HCT116 (cell line): ENCODE measurements around the gene OBP2B. TPM values are rescaled to one million over a fixed set of nuclear protein-coding genes. Genes with fewer than 3 reads are reported as not detected.

ENCODE experiments used
- ATAC-seq: fragments of 200-7000 bp; cut with Tn5 transposase; 2 replicates; pipeline ENCODE4 v1.9.1; 2020; ENCODE audit warnings: mild to moderate bottlenecking, moderate library complexity
- BruUV-seq: library from RNA; stranded (reverse); fragments of 400-500 nt; replicated peaks from 2 replicates; lab custom pipeline; 2021; lab: Mats Ljungman, UMichigan
- CTCF ChIA-PET: fragments of 300-600 bp; sonication (Branson Sonifier 250); formaldehyde crosslinking; loops from one replicate; lab custom pipeline; 2021; ENCODE audit warnings: antibody characterized with exemption; lab: Charles Lee
- POLR2A ChIA-PET: fragments of 300-600, 350-600 bp; sonication (Branson Sonifier 250); formaldehyde crosslinking; loops from one replicate; lab custom pipeline; 2021; ENCODE audit warnings: antibody characterized with exemption; lab: Charles Lee
- RAD21 ChIA-PET, 2 experiments: fragments of 300-600 bp; sonication (Branson Sonifier 250); formaldehyde crosslinking; loops; one replicate each; lab custom pipeline; 2023; ENCODE audit warnings: low total read pairs in 2 of 2; ENCODE audit not compliant: uncharacterized antibody in 2 of 2, unreplicated experiment in 2 of 2, low non-redundant PET in 1 of 2; lab: Charles Lee
- DNase-seq: peaks from one replicate; pipeline ENCODE4 v3.0.0-alpha.2; 2010; ENCODE audit warnings: low read depth, low spot score
- H2AFZ ChIP-seq: fragments of 200-600 bp; shearing (Covaris generic), sonication (generic); 2 replicates; pipeline ENCODE4 v1.6.1; 2017; ENCODE audit warnings: low read depth, mixed run types, mixed read lengths, antibody characterized with exemption, low read length; ENCODE audit not compliant: poor library complexity, severe bottlenecking
- H3K27ac ChIP-seq: 2 replicates; pipeline ENCODE4 v1.5.1; 2012; ENCODE audit warnings: low read depth, low read length
- H3K27me3 ChIP-seq: fragments of 200-600 bp; sonication (generic); 2 replicates; pipeline ENCODE4 v1.6.1; 2016; ENCODE audit warnings: mixed run types, low read length, mixed read lengths; ENCODE audit not compliant: insufficient read depth
- H3K36me3 ChIP-seq, 2 experiments: fragments of 200-500 bp in 1 of 2; fragments of 200-600 bp in 1 of 2; sonication (Bioruptor generic) in 1 of 2; sonication (generic) in 1 of 2; 2 replicates each; pipeline versions ENCODE4 v1.5.1 to v1.6.1; 2014 to 2016; ENCODE audit warnings: low read length in 2 of 2, inconsistent platforms in 1 of 2, mixed read lengths in 1 of 2, mixed run types in 1 of 2; ENCODE audit not compliant: insufficient read depth in 2 of 2, control insufficient read depth in 1 of 2
- H3K4me1 ChIP-seq, 2 experiments: fragments of 200-600 bp in 1 of 2; sonication (generic) in 1 of 2; 2 replicates each; pipeline versions ENCODE4 v1.5.1 to v1.6.1; 2012 to 2017; ENCODE audit warnings: low read length in 2 of 2, inconsistent platforms in 1 of 2, mild to moderate bottlenecking in 1 of 2, mixed read lengths in 1 of 2, mixed run types in 1 of 2, moderate library complexity in 1 of 2; ENCODE audit not compliant: insufficient read depth in 2 of 2, control insufficient read depth in 1 of 2
- H3K4me2 ChIP-seq: fragments of 200-600 bp; sonication (generic); 2 replicates; pipeline ENCODE4 v1.6.1; 2017; ENCODE audit warnings: mixed run types, low read length, mixed read lengths
- H3K4me3 ChIP-seq, 2 experiments: fragments of 200-600 bp in 1 of 2; sonication (generic) in 1 of 2; replicated peaks in 1 of 2; 2 replicates each; pipeline ENCODE4 v1.5.1; 2011 to 2016; ENCODE audit warnings: low read length in 2 of 2, control low read depth in 1 of 2, low read depth in 1 of 2, mild to moderate bottlenecking in 1 of 2, mixed read lengths in 1 of 2, mixed run types in 1 of 2
- H3K79me2 ChIP-seq: fragments of 200-600 bp; sonication (generic); 2 replicates; pipeline ENCODE4 v1.6.1; 2017; ENCODE audit warnings: mild to moderate bottlenecking, mixed run types, low read length, moderate library complexity, mixed read lengths; ENCODE audit not compliant: insufficient read depth
- H3K9ac ChIP-seq: fragments of 200-600 bp; sonication (generic); 2 replicates; pipeline ENCODE4 v1.6.1; 2016; ENCODE audit warnings: low read length, mixed read lengths
- H3K9me2 ChIP-seq: fragments of 200-600 bp; sonication (generic), shearing (Covaris generic); 2 replicates; pipeline ENCODE4 v1.6.1; 2017; ENCODE audit warnings: mixed run types, mild to moderate bottlenecking, moderate library complexity; ENCODE audit not compliant: insufficient read depth
- H3K9me3 ChIP-seq, 2 experiments: fragments of 200-500 bp in 1 of 2; fragments of 200-600 bp in 1 of 2; sonication (Bioruptor generic) in 1 of 2; sonication (generic) in 1 of 2; 2 replicates each; pipeline ENCODE4 v1.6.1; 2014 to 2017; ENCODE audit warnings: low read length in 2 of 2, mixed read lengths in 2 of 2, inconsistent platforms in 1 of 2, low read depth in 1 of 2, mild to moderate bottlenecking in 1 of 2, mixed run types in 1 of 2, moderate library complexity in 1 of 2; ENCODE audit not compliant: control insufficient read depth in 1 of 2, insufficient read depth in 1 of 2
- H4K20me1 ChIP-seq: fragments of 200-600 bp; sonication (generic), shearing (Covaris generic); 2 replicates; pipeline ENCODE4 v1.6.1; 2017; ENCODE audit warnings: mixed run types, mild to moderate bottlenecking, moderate library complexity; ENCODE audit not compliant: insufficient read depth
- CBX3 ChIP-seq: IDR thresholded peaks from 2 replicates; pipeline ENCODE4 v1.6.1; 2012; ENCODE audit warnings: low read depth
- EGR1 ChIP-seq: IDR thresholded peaks from 2 replicates; pipeline ENCODE4 v1.6.1; 2012; ENCODE audit warnings: low read depth
- EZH2 ChIP-seq: fragments of 200-600 bp; sonication (generic); IDR thresholded peaks from 2 replicates; pipeline ENCODE4 v1.6.1; 2017; ENCODE audit warnings: antibody characterized with exemption, mixed run types
- EZH2phosphoT487 ChIP-seq: fragments of 200-600 bp; IDR thresholded peaks from 2 replicates; pipeline ENCODE4 v1.6.1; 2018; ENCODE audit warnings: antibody characterized with exemption, borderline replicate concordance
- FOSL1 ChIP-seq: IDR thresholded peaks from 2 replicates; pipeline ENCODE4 v1.6.1; 2012; ENCODE audit warnings: low read depth
- JUND ChIP-seq: IDR thresholded peaks from 2 replicates; pipeline ENCODE4 v1.6.1; 2012
- POLR2A ChIP-seq: IDR thresholded peaks from 2 replicates; pipeline ENCODE4 v1.7.0; 2011; ENCODE audit warnings: borderline replicate concordance; ENCODE audit not compliant: insufficient read depth, insufficient read length; ENCODE audit errors: extremely low read depth
- POLR2AphosphoS5 ChIP-seq: IDR thresholded peaks from 2 replicates; pipeline ENCODE4 v1.6.1; 2011; ENCODE audit warnings: mild to moderate bottlenecking, low read depth, low read length, moderate library complexity
- RAD21 ChIP-seq: IDR thresholded peaks from 2 replicates; pipeline ENCODE4 v1.6.1; 2012; ENCODE audit warnings: low read depth, mild to moderate bottlenecking
- SIN3A ChIP-seq: IDR thresholded peaks from 2 replicates; pipeline ENCODE4 v1.6.1; 2012; ENCODE audit warnings: low read depth
- SP1 ChIP-seq: IDR thresholded peaks from 2 replicates; pipeline ENCODE4 v1.6.1; 2012; ENCODE audit warnings: low read depth
- SRF ChIP-seq: IDR thresholded peaks from 2 replicates; pipeline ENCODE4 v1.6.1; 2012; ENCODE audit warnings: low read depth
- YY1 ChIP-seq: IDR thresholded peaks from 2 replicates; pipeline ENCODE4 v1.6.1; 2011; ENCODE audit warnings: low read length, low read depth, moderate library complexity, mild to moderate bottlenecking; ENCODE audit not compliant: insufficient replicate concordance; ENCODE audit errors: extremely low read depth
- ZFX ChIP-seq: fragments of 450-650 bp; IDR thresholded peaks from 2 replicates; pipeline ENCODE4 v1.6.1; 2017
- ZNF274 ChIP-seq: fragments of 200-500 bp; sonication (Bioruptor generic); IDR thresholded peaks from 2 replicates; pipeline ENCODE4 v1.6.1; 2014; ENCODE audit warnings: mild to moderate bottlenecking, low read depth, low read length, inconsistent platforms
- intact Hi-C: fragments of 100-400 bp; cut with micrococcal nuclease; formaldehyde crosslinking; loops from 2 replicates; pipeline ENCODE4 v1.10.0; 2022
- total RNA-seq: library from RNA; stranded (reverse); gene quantifications from one replicate; pipeline ENCODE4 v1.2.1, GENCODE V29; 2021; ENCODE audit not compliant: unreplicated experiment
- TF ChIP-seq, protein P1 (sequence below): IDR thresholded peaks from 2 replicates; pipeline ENCODE4 v1.6.1; 2012; ENCODE audit warnings: low read depth
- TF ChIP-seq, protein P2 (sequence below): IDR thresholded peaks from 2 replicates; pipeline ENCODE4 v1.6.1; 2012
- TF ChIP-seq, protein P3 (sequence below), 3 experiments: fragments of 200-600 bp in 1 of 3; sonication (generic) in 1 of 3; IDR thresholded peaks in 2 of 3; conservative IDR thresholded peaks in 1 of 3; 2 replicates each; pipeline ENCODE4 v1.5.1; 2012 to 2017; ENCODE audit warnings: low read depth in 2 of 3, low read length in 2 of 3, antibody characterized with exemption in 1 of 3, borderline replicate concordance in 1 of 3, control low read depth in 1 of 3, mild to moderate bottlenecking in 1 of 3, mixed read lengths in 1 of 3, mixed run types in 1 of 3, moderate library complexity in 1 of 3; ENCODE audit not compliant: insufficient read depth in 1 of 3
- TF ChIP-seq, protein P4 (sequence below): IDR thresholded peaks from 2 replicates; pipeline ENCODE4 v1.6.1; 2011; ENCODE audit warnings: mild to moderate bottlenecking, low read length, moderate library complexity; ENCODE audit not compliant: insufficient replicate concordance; ENCODE audit errors: extremely low read depth

Gene OBP2B
- total RNA-seq, 1 experiment from 2014 or later: not detected

DNA sequence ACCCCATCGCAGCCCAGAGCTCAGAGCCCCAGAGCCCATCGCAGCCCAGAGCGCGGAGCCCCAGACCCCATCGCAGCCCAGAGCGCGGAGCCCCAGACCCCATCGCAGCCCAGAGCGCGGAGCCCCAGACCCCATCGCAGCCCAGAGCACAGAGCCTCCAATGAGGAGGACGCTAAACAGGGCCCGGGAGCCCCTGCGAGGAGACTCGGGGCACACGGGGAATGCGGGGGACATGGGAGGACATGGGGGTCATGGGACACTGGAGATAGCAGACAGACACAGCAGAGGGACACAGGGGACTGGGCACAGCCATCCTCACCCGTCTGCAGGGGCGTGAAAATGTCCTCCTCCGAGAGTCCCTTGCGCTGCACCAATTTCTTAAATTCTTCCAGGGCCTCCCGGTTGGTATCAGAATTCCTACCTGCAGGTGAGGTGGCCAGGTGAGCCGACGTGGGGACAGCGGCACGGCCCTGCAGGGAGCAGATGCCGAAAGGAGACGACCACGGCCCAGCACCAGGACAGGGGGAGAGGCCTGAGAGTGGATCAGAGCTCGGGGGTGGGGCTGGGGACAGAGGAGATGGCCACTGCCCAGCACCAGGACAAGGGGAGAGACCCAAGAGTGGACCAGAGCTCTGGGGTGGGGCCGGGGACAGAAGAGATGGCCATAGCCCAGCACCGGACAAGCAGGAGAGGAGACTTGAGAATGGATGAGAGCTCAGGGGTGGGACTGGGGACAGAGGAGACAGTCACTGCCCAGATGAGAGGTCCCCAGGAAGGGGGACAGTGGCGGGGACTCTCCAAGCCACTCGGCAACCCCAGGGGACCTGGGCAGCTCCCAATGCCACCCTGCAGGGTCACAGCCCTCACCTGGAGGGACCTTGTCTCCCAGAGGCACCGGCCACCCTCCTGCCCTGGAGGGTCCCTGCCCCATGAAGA lies 2.8 kb downstream of the OBP2B start:
- ATAC-seq: no peak
- H3K4me2 ChIP-seq: no peak overlapping the region
- no peaks in the 10 kb centered on the region for H3K36me3 ChIP-seq
- no peaks in the 10 kb centered on the region for H3K79me2 ChIP-seq
- H3K9ac ChIP-seq: no peak overlapping the region
- POLR2A ChIA-PET: no interaction called here
- CTCF ChIA-PET: no interaction called here
- no peak overlapping the region for H2AFZ ChIP-seq
- H3K27me3 ChIP-seq: no peaks in the 10 kb centered on the region
- RAD21 ChIA-PET: no interaction called here
- no peak for DNase-seq
- no peaks in the 10 kb centered on the region for H3K9me2 ChIP-seq
- BruUV-seq: no TSS peak
- H3K9me3 ChIP-seq: no peaks in the 10 kb centered on the region; a peak in 1 of 4 replicates
- H4K20me1 ChIP-seq: no peaks in the 10 kb centered on the region
- no peak overlapping the region for H3K27ac ChIP-seq
- H3K4me3 ChIP-seq: no peak overlapping the region
- intact Hi-C loops: no loop called here
- peaks cover 0 to 13% of the 10 kb centered on the region in 2 experiments; a peak in 1 of 4 replicates for H3K4me1 ChIP-seq
- TF ChIP-seq YY1 (no peak), SIN3A (no peak), SRF (no peak), CBX3 (no peak), SP1 (no peak), ZNF274 (no peak), FOSL1 (no peak), EGR1 (no peak), ZFX (no peak), EZH2phosphoT487 (no peak), EZH2 (no peak), RAD21 (no peak), POLR2A (no peak), JUND (no peak), POLR2AphosphoS5 (no peak)
- TF ChIP-seq, protein P1, sequence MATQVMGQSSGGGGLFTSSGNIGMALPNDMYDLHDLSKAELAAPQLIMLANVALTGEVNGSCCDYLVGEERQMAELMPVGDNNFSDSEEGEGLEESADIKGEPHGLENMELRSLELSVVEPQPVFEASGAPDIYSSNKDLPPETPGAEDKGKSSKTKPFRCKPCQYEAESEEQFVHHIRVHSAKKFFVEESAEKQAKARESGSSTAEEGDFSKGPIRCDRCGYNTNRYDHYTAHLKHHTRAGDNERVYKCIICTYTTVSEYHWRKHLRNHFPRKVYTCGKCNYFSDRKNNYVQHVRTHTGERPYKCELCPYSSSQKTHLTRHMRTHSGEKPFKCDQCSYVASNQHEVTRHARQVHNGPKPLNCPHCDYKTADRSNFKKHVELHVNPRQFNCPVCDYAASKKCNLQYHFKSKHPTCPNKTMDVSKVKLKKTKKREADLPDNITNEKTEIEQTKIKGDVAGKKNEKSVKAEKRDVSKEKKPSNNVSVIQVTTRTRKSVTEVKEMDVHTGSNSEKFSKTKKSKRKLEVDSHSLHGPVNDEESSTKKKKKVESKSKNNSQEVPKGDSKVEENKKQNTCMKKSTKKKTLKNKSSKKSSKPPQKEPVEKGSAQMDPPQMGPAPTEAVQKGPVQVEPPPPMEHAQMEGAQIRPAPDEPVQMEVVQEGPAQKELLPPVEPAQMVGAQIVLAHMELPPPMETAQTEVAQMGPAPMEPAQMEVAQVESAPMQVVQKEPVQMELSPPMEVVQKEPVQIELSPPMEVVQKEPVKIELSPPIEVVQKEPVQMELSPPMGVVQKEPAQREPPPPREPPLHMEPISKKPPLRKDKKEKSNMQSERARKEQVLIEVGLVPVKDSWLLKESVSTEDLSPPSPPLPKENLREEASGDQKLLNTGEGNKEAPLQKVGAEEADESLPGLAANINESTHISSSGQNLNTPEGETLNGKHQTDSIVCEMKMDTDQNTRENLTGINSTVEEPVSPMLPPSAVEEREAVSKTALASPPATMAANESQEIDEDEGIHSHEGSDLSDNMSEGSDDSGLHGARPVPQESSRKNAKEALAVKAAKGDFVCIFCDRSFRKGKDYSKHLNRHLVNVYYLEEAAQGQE: no peak
- TF ChIP-seq, protein P2, sequence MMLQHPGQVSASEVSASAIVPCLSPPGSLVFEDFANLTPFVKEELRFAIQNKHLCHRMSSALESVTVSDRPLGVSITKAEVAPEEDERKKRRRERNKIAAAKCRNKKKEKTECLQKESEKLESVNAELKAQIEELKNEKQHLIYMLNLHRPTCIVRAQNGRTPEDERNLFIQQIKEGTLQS: no peak
- TF ChIP-seq, protein P3, sequence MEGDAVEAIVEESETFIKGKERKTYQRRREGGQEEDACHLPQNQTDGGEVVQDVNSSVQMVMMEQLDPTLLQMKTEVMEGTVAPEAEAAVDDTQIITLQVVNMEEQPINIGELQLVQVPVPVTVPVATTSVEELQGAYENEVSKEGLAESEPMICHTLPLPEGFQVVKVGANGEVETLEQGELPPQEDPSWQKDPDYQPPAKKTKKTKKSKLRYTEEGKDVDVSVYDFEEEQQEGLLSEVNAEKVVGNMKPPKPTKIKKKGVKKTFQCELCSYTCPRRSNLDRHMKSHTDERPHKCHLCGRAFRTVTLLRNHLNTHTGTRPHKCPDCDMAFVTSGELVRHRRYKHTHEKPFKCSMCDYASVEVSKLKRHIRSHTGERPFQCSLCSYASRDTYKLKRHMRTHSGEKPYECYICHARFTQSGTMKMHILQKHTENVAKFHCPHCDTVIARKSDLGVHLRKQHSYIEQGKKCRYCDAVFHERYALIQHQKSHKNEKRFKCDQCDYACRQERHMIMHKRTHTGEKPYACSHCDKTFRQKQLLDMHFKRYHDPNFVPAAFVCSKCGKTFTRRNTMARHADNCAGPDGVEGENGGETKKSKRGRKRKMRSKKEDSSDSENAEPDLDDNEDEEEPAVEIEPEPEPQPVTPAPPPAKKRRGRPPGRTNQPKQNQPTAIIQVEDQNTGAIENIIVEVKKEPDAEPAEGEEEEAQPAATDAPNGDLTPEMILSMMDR (IDR thresholded peaks at IDR 0.05 in 2 of 3, conservative IDR thresholded peaks at IDR 0.05 in 1 of 3; ENCODE audit: borderline replicate concordance in 1 of 3, insufficient read depth in 1 of 3, low read depth in 2 of 3, low read length in 2 of 3): no peak
- TF ChIP-seq, protein P4, sequence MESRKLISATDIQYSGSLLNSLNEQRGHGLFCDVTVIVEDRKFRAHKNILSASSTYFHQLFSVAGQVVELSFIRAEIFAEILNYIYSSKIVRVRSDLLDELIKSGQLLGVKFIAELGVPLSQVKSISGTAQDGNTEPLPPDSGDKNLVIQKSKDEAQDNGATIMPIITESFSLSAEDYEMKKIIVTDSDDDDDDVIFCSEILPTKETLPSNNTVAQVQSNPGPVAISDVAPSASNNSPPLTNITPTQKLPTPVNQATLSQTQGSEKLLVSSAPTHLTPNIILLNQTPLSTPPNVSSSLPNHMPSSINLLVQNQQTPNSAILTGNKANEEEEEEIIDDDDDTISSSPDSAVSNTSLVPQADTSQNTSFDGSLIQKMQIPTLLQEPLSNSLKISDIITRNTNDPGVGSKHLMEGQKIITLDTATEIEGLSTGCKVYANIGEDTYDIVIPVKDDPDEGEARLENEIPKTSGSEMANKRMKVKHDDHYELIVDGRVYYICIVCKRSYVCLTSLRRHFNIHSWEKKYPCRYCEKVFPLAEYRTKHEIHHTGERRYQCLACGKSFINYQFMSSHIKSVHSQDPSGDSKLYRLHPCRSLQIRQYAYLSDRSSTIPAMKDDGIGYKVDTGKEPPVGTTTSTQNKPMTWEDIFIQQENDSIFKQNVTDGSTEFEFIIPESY: no peak
